Endothelial cell of umbilical vein (primary cell): ENCODE data around the gene ABCC1.

Experiments
- CTCF ChIP-seq, 2 donors: IDR thresholded peaks; 1 replicate in 1 of 2; 2 replicates in 1 of 2; pipeline ENCODE4 v1.5.1; 2011; ENCODE audit warnings: low read length in 2 of 2, mild to moderate bottlenecking in 2 of 2, moderate library complexity in 2 of 2, control low read depth in 1 of 2, inconsistent platforms in 1 of 2, low read depth in 1 of 2; ENCODE audit not compliant: insufficient read depth in 1 of 2; ENCODE audit errors: extremely low read depth in 1 of 2
- EZH2 ChIP-seq: IDR thresholded peaks from 2 replicates; pipeline ENCODE4 v1.6.1; 2012; ENCODE audit warnings: borderline replicate concordance, low read depth, mild to moderate bottlenecking, moderate library complexity, low read length, inconsistent platforms; ENCODE audit not compliant: severe bottlenecking
- FOS ChIP-seq: IDR thresholded peaks from 2 replicates; pipeline ENCODE4 v1.6.1; 2011; ENCODE audit warnings: mild to moderate bottlenecking, low read length, moderate library complexity, borderline replicate concordance; ENCODE audit not compliant: insufficient read depth
- GATA2 ChIP-seq: IDR thresholded peaks from 2 replicates; pipeline ENCODE4 v1.7.0; 2011; ENCODE audit warnings: low read depth, mild to moderate bottlenecking, moderate library complexity, mixed read lengths, low read length; ENCODE audit not compliant: insufficient read length, insufficient read depth
- JUN ChIP-seq: IDR thresholded peaks from 2 replicates; pipeline ENCODE4 v1.6.1; 2011; ENCODE audit warnings: borderline replicate concordance, low read depth; ENCODE audit not compliant: insufficient read length, insufficient read depth
- MAX ChIP-seq: IDR thresholded peaks from 2 replicates; pipeline ENCODE4 v1.6.1; 2011; ENCODE audit not compliant: insufficient read depth, insufficient read length
- MYC ChIP-seq: IDR thresholded peaks from one replicate; pipeline ENCODE4 v1.6.1; 2011; ENCODE audit warnings: mild to moderate bottlenecking, low read depth, low read length
- POLR2A ChIP-seq: IDR thresholded peaks from 2 replicates; pipeline ENCODE4 v1.6.1; 2012; ENCODE audit warnings: low read depth, mild to moderate bottlenecking, control low read depth, low read length
- POLR2AphosphoS5 ChIP-seq: IDR thresholded peaks from 2 replicates; pipeline ENCODE4 v1.6.1; 2012; ENCODE audit warnings: low read depth, mild to moderate bottlenecking, control low read depth, low read length, moderate library complexity; ENCODE audit not compliant: insufficient read depth

GRCh38 chr16:16096121-16096857, 146.9 kb downstream of the ABCC1 start:
- TF ChIP-seq CTCF (IDR thresholded peaks at IDR 0.05; ENCODE audit: extremely low read depth in 1 of 2, insufficient read depth in 1 of 2, low read depth in 1 of 2, low read length in 2 of 2) (peak in 1 of 2 donors; percentile 7), POLR2AphosphoS5 (no peak), JUN (no peak), FOS (no peak), POLR2A (no peak), MYC (no peak), MAX (no peak), EZH2 (no peak), GATA2 (no peak)
